ENCODE results near the gene PPP1R15A. TPM values are rescaled to one million over a fixed set of nuclear protein-coding genes. Genes with fewer than 3 reads are reported as not detected.

PPP1R15A gene
- total and polyA plus RNA-seq, 4 donors: 5.6 to 52.5 (median 11.3) TPM

- Histone ChIP-seq H3K27ac (ENCODE audit: low read depth in 1 of 2, low read length in 2 of 2) (no peak overlapping the region), H3K4me3 (ENCODE audit: low read depth in 1 of 3, low read length in 3 of 3) (no peak overlapping the region), H3K4me1 (ENCODE audit: control insufficient read depth in 4 of 4, insufficient read depth in 4 of 4, low read length in 3 of 4) (no peaks in the 10 kb centered on the region), H3K9me3 (ENCODE audit: control insufficient read depth in 4 of 4, low read length in 3 of 4) (no peaks in the 10 kb centered on the region), H3K9ac (ENCODE audit: low read depth in 1 of 2, low read length in 2 of 2) (no peak overlapping the region), H3K27me3 (ENCODE audit: control insufficient read depth in 4 of 4, insufficient read depth in 4 of 4, low read length in 3 of 4) (no peaks in the 10 kb centered on the region), H3K36me3 (ENCODE audit: control insufficient read depth in 4 of 4, insufficient read depth in 3 of 4, low read depth in 1 of 4, low read length in 3 of 4) (peaks cover 13 to 46% (median 37%) of the 10 kb centered on the region in 4 donors)
- WGBS: 89% methylated on average over 10 of the region's 10 CpGs
- TF ChIP-seq SP1 (IDR thresholded peaks at IDR 0.05): no peak
- TF ChIP-seq REST (IDR thresholded peaks at IDR 0.05): no peak
- TF ChIP-seq NR2F2 (IDR thresholded peaks at IDR 0.05): no peak
- TF ChIP-seq FOXA2 (IDR thresholded peaks at IDR 0.05): no peak
- TF ChIP-seq TAF1 (conservative IDR thresholded peaks at IDR 0.05): no peak
- no peak for TF ChIP-seq RXRA (IDR thresholded peaks at IDR 0.05)
- no peak for TF ChIP-seq YY1 (IDR thresholded peaks at IDR 0.05)
- TF ChIP-seq EGR1 (IDR thresholded peaks at IDR 0.05; ENCODE audit: low read depth in 2 of 2): no peak
- TF ChIP-seq JUND (IDR thresholded peaks at IDR 0.05): no peak
- TF ChIP-seq CTCF (IDR thresholded peaks at IDR 0.05; ENCODE audit: low read depth, low read length, missing input control): no peak
- TF ChIP-seq RAD21 (IDR thresholded peaks at IDR 0.05): no peak
- TF ChIP-seq FOXA1 (IDR thresholded peaks at IDR 0.05): no peak
- no peak for TF ChIP-seq HNF4G (IDR thresholded peaks at IDR 0.05)
- no peak for TF ChIP-seq GABPA (IDR thresholded peaks at IDR 0.05 in 1 of 2, conservative IDR thresholded peaks at IDR 0.05 in 1 of 2)
- TF ChIP-seq ATF3 (IDR thresholded peaks at IDR 0.05): no peak
- TF ChIP-seq ZBTB33 (IDR thresholded peaks at IDR 0.05): no peak
- TF ChIP-seq MAX (IDR thresholded peaks at IDR 0.05): no peak
- TF ChIP-seq HNF4A (conservative IDR thresholded peaks at IDR 0.05): no peak
- no peak for DNase-seq (ENCODE audit: low spot score)
Measured at GRCh38 chr19:48920949-48921348, 48.7 kb downstream of the PPP1R15A start.

All from liver (tissue), 9 donors.